ENCODE results near the gene MPRIP.
"Not testable (repeated sequence)": the region's sequence is repeated elsewhere in the genome, so short reads cannot be mapped to it uniquely, and the experiment has no call there.

MPRIP gene

DNA sequence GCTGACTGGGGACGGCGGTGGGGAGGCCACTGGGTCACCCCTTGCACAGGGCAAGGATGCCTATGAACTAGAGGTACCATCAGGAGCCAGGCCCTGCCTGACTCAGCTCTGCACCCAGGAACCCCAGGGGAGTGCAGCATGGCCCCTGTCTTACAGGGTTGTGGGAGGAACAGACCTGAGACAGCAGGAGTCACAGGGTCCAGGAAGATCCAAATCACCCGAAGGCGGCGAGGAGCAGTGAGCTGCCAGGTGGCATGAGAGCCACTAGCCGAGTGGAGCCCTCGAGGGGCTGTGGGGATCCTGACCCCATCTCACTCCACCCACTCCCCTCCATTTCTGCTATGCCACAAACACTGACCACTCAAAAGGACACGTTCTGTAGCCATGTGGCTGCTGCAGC lies 133.1 kb downstream of the MPRIP start:
- no peak for DNase-seq

DNA sequence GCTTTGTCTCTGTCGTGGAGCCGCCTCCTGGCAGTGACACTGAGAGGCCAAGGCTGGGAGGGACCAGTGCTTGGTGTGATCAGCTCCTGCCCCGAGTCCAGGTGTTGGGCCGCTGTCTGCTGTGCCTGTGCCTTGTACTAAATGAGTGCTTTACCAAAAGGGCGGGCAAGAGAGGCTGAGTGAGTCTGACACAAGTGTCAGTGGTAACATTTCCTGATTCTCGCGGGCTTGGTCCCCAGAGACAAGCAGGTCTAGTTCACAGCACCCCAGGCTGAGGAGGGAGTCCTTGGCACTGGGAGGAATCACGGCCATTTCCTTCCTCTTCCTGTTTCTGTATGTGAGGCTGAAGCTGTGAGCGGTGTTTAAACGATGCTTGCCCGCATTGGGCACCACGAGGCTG lies 133.7 kb downstream of the MPRIP start:
- DNase-seq = no peak

DNA sequence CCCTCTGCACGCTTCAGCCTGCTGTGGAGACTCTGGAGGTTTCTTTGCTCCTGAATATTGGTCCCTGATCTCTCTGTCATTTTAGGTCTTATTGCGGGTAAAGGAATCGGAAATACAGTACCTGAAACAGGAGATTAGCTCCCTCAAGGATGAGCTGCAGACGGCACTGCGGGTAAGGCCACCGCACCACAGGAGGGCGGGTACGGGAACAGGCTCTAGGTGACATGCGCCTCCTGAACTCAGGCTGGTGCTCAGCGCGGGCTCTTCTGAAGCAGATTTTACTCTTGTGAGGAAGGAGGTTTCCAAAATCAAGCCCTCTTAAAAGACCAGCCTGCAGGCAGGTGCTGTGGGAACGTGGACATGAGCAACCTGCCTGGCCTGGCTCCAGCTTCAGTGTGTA lies 134.1 kb downstream of the MPRIP start:
- DNase-seq = no peak

DNA sequence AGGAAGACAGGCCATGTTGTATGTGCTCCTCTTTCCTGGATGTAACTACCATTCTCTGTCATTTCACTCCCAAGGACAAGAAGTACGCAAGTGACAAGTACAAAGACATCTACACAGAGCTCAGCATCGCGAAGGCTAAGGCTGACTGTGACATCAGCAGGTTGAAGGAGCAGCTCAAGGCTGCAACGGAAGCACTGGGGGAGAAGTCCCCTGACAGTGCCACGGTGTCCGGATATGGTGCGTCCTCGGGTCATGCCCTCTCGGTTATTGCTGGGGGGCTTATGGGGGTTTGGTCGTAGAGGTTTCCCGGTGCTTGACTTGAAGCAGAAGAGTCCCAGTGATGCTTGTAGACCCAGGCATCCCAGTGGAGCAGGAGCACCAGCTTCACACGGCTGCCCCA lies 134.9 kb downstream of the MPRIP start:
- no peak for DNase-seq

DNA sequence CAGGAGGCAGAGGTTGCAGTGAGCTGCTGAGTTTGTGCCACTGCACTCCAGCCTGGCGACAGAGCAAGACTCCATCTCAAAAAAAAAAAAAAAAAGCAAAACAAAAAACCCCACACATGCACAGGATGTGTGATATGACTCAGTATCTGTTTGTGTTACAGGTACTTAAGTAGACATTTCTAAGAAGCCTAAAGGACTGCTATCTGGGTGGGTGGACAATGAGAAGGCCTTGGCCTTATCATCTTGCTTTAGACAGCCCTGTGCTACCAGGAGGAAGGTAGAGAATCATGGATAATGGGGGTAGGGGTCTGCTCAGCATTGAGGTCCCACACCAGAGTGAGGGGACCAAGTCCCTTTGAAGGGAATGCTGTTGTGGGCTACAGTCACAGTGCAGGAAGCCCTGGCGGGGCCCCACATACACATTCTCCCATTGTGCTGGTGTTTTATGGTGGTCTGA lies 137.1 kb downstream of the MPRIP start:
- no peak for DNase-seq

DNA sequence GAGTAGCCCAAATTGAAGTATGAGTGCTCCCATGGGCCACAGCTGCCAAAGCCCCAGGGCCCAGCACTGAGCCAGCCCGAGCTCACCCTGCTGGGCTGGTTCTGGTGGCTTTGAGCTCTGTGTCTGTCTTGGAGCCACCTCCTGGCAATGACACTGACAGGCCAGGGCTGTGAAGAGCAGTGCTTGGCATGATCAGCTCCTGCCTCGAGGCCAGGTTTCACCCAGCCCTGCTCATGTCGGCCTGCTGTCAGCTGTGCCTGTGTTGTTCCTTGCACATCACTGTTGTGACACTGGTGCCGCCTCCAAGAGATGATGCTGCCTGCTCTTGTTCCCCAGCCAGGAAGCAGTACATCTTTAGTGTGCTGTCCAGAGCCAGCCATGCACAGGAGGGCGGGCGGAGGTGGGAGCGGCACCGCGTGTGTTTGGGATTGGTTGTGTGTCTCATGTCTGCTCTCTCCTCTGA lies 137.9 kb downstream of the MPRIP start:
- DNase-seq = no peak

DNA sequence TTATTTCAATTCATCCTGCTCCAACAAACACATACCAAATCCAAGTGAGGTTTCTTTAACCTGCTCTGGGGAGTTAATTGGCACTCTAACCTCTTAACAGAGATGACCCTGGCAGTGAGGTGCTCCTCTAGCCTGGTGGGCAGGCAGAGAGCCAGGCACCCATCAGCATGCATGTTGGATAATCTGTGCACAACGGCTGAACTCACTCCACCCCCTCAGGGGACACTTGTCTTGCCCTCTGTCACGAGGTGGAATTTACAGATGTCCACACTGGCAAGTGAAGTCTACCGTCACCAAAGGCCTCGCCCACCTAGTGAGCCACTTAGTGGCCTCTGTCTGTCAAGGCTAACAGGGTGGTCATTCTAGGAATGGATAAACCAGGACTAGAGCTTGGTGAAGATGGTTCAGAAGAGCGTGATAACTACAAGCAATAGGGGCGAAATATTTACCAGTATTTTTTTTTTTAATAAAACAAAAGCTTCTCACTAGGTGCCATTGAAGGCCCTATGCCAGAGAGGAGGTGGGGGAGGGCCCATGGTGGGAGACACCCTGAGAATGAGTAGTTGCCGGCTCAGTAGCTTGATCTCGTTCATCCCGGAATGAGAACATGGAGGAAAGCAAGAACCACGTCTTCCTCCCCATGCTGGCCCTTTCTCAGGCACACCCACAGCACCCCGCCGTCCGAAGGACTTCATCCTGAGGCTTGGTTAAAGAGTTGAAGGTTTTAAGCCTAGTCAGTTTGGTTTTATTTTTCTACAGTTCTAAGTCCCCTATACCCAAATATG lies 138.7 kb downstream of the MPRIP start:
- DNase-seq = no peak

DNA sequence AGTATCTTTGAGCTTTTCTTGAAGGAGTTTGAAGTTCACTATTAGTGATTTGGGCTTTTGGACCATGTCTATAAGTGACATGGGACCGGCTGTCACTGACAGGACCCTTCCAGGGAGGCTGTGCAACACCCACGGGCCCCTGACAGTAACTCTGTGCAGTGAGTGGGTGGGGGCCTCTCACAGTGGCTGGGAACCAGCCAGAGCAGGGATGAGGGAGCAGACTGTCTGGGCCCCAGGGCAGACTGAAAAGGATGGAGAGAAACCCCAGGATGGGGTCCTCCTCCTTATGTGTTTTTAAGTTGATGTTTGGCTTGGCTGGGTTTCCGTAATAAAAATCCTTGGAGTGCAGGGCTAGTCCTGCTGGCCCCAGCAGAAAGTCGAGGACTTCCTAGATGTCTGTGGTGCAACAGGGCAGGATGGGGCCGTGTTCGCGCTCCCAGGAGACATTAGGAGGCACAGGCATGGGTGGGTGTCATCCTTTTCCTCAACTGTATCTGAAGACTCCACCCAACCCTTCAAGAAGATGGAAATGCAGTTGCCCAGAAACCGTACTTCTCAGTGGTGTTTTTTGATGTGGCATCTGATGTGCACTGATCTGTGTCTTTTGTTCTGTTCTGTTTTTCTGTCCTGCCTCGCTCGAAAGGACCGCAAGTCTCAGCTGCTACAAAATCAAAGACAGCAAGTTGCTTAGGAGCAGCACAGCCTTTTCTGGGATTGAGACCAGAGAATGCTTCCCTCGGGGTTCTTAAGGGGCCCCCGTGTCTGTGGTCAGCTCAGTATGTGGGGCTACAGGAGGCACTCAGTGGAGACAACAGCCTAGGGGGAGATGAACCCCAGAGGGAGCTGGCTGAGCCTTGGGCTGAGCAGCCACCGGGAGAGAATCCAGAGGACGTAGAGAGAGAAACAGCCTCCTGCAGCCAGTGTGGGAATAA lies 139.7 kb downstream of the MPRIP start:
- DNase-seq = no peak

DNA sequence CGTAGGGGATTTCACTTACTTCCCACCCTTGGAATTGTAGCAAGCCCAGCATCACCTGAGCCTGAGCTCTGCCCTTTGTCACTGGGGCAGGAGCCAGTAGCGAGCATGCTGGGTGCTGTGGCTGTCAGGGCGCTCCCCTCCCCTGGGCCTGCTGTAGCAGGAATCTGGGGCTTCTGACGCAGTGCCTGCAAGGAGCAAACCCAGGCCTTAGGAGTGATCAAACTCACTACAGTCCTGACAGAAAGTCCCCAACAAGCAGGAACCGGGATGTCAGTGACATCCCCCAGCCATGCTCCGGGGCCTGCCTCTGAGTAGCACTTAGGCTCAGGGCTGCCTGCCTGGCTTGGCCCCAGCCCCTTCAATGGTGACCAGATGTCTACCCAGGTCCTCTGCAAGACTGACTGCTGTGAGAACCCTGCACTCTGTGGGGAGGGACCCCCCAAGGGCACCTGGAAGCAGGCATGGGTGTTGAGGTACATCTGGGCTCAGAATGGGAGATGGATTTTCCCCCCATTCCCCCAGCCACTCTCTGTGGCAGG lies 140.4 kb downstream of the MPRIP start:
- DNase-seq = no peak

DNA sequence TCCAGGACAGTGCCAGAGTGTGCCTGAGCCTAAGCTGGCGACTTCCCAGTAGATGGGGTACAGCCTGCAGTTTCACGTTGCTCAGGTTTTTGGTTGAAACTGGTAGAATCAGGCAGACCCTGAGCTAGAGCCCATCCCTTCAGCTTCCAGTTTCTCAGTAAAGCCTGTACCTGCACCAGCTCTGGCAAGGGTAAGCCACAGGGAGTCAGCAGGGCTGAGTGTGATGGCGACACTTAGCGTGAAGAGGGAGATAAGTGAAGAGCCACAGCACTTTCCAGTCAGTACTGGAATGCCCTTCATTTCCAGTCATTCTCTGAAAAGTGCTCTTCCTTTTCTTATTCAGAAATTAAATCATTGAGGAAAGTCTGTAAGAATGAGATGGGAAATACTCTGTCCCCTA lies 141.5 kb downstream of the MPRIP start:
- DNase-seq = no peak

DNA sequence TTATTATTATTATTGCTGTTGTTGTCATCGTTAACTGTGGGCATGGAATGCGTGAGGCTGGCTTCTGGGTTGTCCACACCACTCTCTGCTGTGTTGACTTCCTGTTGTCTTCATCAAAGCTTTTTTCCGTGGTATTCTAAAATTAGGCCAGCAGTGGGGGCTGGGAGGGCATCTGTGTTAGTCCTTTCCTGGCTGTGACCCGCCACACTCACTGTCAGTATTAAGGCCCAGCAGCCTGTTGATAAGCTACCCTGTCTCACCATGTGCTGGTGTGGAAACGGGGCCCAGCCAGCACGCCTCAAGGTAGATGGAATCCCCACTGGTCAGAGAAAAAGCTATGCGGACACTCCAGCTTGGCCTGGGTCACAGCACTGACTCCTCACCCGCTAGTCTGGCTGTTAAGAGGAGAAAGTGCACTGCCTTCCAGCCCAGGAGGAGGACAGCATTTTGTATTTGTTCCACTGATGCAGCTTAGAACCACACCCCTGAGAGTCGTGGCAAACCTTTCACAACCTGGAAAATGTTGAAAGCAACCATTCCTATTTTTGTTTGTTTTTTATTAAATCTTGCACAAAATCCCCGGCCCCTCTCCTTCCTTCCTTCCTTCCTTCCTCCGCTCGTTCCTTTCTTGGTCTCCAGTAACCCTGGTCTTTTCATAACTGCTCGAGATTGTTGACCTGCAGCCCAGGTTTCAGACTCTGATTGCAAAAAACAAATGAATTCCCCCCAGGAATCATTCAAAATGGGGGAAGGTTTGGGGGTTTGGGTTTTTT lies 142.9 kb downstream of the MPRIP start:
- DNase-seq = not testable (repeated sequence)

DNA sequence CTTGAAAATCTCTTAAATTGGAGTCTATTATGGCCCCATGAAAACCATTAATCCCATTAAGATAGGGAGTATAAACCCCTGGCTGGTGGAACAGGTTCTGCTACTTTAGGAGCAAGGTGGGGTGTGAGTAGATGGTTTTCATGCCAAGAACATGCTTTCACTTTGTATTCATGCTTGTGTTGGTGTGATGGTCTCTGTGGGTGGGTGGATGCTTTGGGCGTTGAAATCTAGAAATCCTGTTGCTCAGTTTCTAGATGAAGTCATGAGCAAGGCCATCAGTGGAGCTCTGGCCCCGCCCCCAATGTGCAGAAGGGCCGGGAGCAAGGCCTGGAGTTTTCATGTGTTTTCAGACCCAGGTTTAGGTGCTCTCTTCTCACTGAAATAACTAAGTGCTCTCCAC lies 143.8 kb downstream of the MPRIP start:
- DNase-seq = peak; percentile 53

DNA sequence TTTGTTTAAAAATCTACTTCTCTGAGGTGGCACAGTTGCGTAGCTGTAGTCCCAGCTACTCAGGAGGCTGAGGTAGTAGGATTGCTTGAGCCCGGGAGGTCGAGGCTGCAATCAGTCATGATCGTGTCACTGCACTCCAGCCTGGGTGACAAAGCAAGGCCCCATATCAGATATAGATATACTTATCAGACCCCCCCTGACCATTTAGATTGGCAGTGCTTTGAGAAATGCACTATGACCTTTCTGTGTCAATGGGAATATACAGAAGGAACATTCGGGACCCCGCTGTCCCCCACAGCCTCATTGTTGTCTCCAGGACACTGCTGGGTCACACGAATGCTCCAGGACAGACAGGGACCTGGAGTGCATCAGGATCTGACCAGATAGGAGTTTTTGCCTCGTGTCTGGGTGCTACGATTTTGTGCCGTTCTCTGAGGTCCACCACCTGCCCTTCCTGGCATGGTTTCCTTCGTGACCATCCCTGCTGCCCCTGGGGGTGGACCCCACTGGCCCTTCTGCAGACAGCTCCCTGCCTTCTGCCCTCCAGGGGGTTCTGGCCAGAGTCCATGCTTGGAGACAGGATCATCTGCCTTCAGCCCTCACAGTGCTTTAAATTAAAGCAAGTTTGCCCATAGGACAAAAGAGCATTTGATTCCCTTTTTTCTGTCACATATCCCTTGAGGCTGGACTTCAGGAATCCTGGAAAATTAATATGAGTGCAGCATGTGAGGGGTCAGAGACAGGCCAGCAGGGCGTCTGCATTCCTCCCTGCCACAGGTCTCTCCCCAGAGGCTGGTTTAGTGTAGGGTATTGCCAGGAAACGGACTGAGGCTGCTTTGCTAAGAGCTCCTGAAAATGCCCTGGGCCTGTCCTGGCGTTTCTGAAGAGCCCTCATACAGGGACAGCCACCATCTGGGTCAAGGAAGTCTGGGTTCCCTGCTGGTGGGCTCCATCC lies 144.6 kb downstream of the MPRIP start:
- DNase-seq = no peak

DNA sequence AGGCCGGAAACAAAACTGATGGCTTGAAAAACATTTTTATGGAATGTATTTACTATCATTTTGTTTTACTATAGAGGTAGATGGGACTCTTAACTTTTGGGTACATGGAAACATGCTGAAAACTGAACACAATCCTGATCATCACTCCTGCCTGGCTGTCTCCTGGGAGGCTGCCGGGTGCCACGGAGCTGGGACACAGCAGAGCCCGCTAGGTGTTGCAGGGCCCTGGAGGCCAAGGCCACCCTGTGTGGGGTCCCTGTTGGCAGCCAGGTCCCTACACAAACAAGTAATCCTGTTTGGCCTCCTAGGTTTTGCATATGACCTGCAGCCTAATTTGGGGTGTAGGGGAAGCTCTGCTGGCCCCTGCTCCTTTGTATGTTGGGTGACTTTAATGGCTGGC lies 146.3 kb downstream of the MPRIP start:
- DNase-seq = no peak

DNA sequence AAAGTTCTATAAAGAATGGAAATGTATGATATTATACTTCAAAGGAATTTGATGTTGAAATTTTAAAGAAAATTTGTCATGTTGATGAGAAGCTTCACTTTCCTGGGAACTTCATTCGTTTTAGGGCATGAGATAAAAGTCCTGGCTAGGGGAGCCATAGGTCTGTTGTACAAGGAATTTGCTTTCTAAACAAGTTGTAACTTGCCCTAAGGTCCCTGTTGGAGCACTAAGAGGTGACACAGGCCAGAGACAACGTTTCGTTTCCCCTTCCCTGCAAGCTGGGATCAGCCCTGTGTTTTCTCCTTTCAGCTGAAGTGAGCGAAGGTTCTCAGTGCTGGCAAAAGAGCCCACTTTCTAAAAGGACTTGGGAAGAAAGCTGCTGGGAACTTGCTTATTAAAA lies 147.3 kb downstream of the MPRIP start:
- no peak for DNase-seq

DNA sequence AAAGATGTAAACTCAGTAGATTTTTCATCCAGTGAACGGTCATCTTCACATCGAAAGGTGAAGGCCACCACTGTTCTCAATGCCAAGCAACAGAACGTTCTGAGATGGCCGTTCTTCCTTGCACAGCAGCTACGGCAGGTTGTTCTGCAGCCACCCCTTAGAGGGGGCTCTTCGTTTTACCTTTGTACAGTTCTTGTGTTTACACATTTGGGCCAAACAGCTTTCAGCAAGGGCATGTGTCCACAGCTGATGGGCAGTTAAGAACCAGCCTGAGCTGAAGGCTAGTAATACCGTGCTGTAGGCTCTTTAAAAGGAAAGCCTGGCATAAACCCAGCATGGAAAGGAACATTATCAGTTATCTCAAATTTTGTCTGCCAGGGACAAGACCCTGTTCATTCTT lies 147.9 kb downstream of the MPRIP start:
- DNase-seq = no peak

DNA sequence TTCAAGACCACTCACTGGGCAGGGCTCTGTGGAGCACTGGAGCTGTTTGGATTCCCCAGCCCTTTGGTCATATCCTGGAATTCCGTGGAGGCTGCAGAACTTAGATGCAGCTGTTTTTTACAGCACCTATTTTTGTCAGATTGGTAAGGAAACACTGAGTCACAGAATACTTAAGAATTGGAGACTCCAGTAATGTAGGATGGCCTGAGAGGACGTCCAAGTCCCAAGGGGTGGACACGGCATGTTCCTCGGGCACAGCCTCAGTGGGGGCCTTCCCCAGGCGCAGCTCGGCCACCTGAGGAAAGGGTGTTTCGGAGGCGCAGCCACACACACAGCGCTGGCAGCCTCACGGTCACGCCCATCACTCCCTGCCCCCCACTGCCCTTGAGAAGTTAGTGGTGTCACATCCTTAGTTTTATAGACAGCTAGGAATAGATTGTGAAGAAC lies 149.1 kb downstream of the MPRIP start:
- no peak for DNase-seq

DNA sequence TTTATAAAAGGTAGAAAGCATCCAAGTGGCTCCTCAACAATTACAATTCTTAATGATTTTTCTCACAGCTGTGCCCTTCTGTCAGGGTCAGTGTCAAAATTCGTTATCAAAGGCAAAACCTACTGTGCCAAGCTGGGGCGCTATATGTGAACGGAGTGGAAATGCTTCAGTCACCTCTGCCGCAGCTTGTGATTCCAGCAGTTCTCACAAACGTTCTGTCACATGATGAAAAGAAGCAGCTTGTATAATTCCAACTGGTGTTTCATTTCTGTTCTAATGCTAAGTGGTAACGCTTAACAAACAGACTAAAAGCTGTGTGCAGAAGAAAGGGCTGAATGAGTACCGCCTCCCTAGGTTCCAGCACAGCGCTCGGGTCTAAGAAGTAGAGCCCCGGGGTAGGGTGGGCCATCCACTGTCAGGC lies 149.7 kb downstream of the MPRIP start:
- DNase-seq = no peak

DNA sequence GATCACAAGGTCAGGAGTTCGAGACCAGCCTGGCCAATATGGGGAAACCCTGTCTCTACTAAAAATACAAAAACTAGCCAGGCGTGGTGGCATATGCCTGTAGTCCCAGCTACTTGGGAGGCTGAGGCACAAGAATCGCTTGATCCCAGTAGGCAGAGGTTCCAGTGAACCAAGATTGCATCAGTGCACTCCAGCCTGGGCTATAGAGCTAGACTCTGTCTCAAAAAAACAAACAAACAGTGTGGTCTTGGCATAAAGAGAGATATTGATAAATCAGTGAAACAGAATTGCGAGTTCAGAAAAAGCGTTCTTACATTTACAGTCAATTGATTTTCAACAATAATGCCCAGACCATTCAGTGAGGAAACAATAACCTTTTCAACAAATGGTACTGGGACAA lies 153.2 kb downstream of the MPRIP start:
- DNase-seq = not testable (repeated sequence)

DNA sequence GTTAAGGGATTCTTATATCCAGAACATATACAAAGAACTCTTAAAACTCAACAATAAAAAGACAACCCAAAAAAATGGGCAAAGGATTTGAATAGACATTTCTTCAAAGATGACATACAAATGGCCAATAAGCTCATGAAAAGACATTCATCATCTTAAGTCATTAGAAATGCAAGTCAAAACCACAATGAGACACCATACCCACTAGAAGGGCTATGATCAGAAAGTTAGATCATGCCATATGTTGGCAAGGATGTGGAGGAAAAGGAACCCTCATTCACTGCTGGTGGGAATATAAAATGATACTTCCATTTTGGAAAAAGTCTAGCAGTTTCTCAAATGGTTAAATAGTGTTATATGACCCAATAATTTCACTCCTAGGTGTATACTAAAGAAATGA lies 154.5 kb downstream of the MPRIP start:
- no peak for DNase-seq

DNA sequence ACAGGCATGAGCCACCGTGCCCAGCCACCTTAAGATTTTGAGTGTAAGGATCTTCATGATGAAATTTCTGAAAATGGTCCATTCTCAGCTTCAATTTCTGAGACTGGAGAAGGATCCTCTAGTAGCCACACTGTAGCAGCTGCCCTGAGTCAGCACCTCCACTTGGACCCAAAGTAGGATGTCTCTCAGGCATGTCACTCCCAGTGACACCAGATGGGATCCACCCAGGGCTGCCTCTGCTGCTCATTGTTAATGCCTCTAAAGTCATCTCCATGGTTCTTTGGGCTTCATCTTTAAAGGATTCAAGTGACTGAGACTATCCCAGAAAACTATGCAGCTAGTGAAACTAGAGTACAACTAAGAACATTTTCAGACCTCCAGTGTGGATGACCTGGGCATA lies 156.0 kb downstream of the MPRIP start:
- no peak for DNase-seq

DNA sequence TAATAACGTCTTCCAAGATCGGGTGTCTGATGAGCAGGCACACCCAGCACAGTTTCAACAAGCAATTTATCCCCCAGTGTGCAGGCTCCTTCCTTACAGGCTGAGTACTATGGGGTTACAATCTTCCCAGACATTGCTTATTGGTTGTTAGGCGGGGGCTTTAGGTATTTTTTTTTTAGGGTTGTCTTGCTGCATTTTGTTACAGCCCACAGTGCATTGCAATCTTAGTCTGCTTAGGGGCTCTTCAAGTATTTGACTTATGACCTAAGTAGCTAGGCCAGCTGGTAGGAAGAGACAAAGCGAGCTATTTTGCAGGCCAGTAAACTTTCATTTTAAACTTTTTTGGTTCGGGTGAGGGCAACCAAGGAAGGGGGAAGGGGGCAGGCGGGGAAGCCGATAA lies 158.1 kb downstream of the MPRIP start:
- no peak for DNase-seq
